Kasumi-1 (cell line): Measurements from ENCODE around the gene MRPL49.

Experiments
- DNase-seq, 2 experiments: peaks; one replicate each; lab custom pipeline; 2025; lab: John Stamatoyannopoulos, UW

Gene MRPL49

GRCh38 chr11:65102142-65103095, 19.7 kb upstream of the MRPL49 start:
- DNase-seq: no peak

GRCh38 chr11:65103476-65103875, 18.6 kb upstream of the MRPL49 start:
- DNase-seq: no peak

- DNase-seq: no peak
Observed at GRCh38 chr11:65104628-65105027, 17.5 kb upstream of the MRPL49 start.

- DNase-seq: no peak
Observed at GRCh38 chr11:65107078-65107477, 15.0 kb upstream of the MRPL49 start.

GRCh38 chr11:65107751-65108468, 14.2 kb upstream of the MRPL49 start:
- DNase-seq: no peak

GRCh38 chr11:65108469-65109123, 13.5 kb upstream of the MRPL49 start:
- DNase-seq: no peak

- no peak for DNase-seq
Observed at GRCh38 chr11:65109231-65110198, 12.6 kb upstream of the MRPL49 start.

- DNase-seq: peak; percentile 91 to 93
Observed at GRCh38 chr11:65110354-65110861, 11.7 kb upstream of the MRPL49 start.

- DNase-seq: no peak
Observed at GRCh38 chr11:65111159-65111743, 10.9 kb upstream of the MRPL49 start.

- peak; percentile 85 to 88 for DNase-seq
Observed at GRCh38 chr11:65111744-65112545, 10.2 kb upstream of the MRPL49 start, which contains the start of gene TM7SF2. TM7SF2 (plus strand) TSS chr11:65111872; CDS start chr11:65112016, 144 bp downstream.

- DNase-seq: peak; percentile 51 to 52
Observed at GRCh38 chr11:65112546-65113360, 9.4 kb upstream of the MRPL49 start.

- DNase-seq: no peak
Observed at GRCh38 chr11:65113361-65113756, 8.8 kb upstream of the MRPL49 start.

GRCh38 chr11:65113839-65114238, 8.3 kb upstream of the MRPL49 start:
- DNase-seq: no peak

- DNase-seq: no peak
Observed at GRCh38 chr11:65114538-65115171, 7.5 kb upstream of the MRPL49 start.

- DNase-seq: no peak
Observed at GRCh38 chr11:65115361-65116082, 6.6 kb upstream of the MRPL49 start.

- DNase-seq: peak; percentile 26 to 39
Observed at GRCh38 chr11:65116370-65117205, 5.5 kb upstream of the MRPL49 start.
